SK-N-SH treated with all-trans-retinoic acid at 6 μM for 48 hours (cell line): ENCODE data around the gene CLCN6.

Experiments
- ATAC-seq: fragments of 200-7000 bp; cut with Tn5 transposase; 3 replicates; pipeline ENCODE4 v1.9.1; 2020; ENCODE audit warnings: mild to moderate bottlenecking, moderate library complexity
- ARNTL ChIP-seq: fragments of 450-650 bp; formaldehyde crosslinking; IDR thresholded peaks from 2 replicates; pipeline ENCODE4 v1.5.0; 2020; ENCODE audit warnings: low read depth, mild to moderate bottlenecking, moderate library complexity, borderline replicate concordance
- BACH2 ChIP-seq: fragments of 250-450 bp; sonication (Bioruptor Pico); IDR thresholded peaks from 2 replicates; pipeline ENCODE4 v1.9.0; 2021; ENCODE audit warnings: mild to moderate bottlenecking, borderline replicate concordance
- CSDC2 ChIP-seq: fragments of 250-450 bp; sonication (Bioruptor Pico); IDR thresholded peaks from 2 replicates; pipeline ENCODE4 v1.5.0; 2020; ENCODE audit warnings: mild to moderate bottlenecking, moderate library complexity
- CSRNP3 ChIP-seq: fragments of 250-450 bp; sonication (Bioruptor Pico); IDR thresholded peaks from 2 replicates; pipeline ENCODE4 v1.5.1; 2021; ENCODE audit warnings: mild to moderate bottlenecking, moderate library complexity
- ESRRG ChIP-seq: fragments of 250-450 bp; sonication (Bioruptor Pico); IDR thresholded peaks from 2 replicates; pipeline ENCODE4 v1.6.1; 2021; ENCODE audit warnings: mild to moderate bottlenecking
- GLIS3 ChIP-seq: fragments of 250-450 bp; sonication (Bioruptor Pico); IDR thresholded peaks from 2 replicates; pipeline ENCODE4 v1.5.0; 2020; ENCODE audit warnings: mild to moderate bottlenecking, moderate library complexity
- ISL1 ChIP-seq: fragments of 250-450 bp; sonication (Bioruptor Pico); IDR thresholded peaks from 2 replicates; pipeline ENCODE4 v2.1.2; 2022; ENCODE audit warnings: mild to moderate bottlenecking, moderate library complexity
- OSR1 ChIP-seq: fragments of 250-450 bp; sonication (Bioruptor Pico); IDR thresholded peaks from 2 replicates; pipeline ENCODE4 v1.8.0; 2022; ENCODE audit warnings: moderate library complexity, mild to moderate bottlenecking, inconsistent platforms
- PPARA ChIP-seq: fragments of 250-450 bp; sonication (Bioruptor Pico); IDR thresholded peaks from 2 replicates; pipeline ENCODE4 v1.5.0; 2020; ENCODE audit warnings: mild to moderate bottlenecking, borderline replicate concordance
- RARB ChIP-seq: fragments of 250-450 bp; sonication (Bioruptor Pico); IDR thresholded peaks from 2 replicates; pipeline ENCODE4 v1.8.0; 2021; ENCODE audit warnings: mild to moderate bottlenecking, moderate library complexity
- SNAI2 ChIP-seq: fragments of 250-450 bp; sonication (Bioruptor Pico); IDR thresholded peaks from 2 replicates; pipeline ENCODE4 v1.5.0; 2020; ENCODE audit warnings: mild to moderate bottlenecking, moderate library complexity
- TCF4 ChIP-seq: fragments of 250-450 bp; sonication (Bioruptor Pico); IDR thresholded peaks from 2 replicates; pipeline ENCODE4 v1.8.0; 2021; ENCODE audit warnings: mild to moderate bottlenecking, moderate library complexity, borderline replicate concordance
- TOX ChIP-seq: fragments of 250-450 bp; sonication (Bioruptor Pico); IDR thresholded peaks from 2 replicates; pipeline ENCODE4 v1.8.0; 2021; ENCODE audit warnings: mild to moderate bottlenecking, moderate library complexity, borderline replicate concordance
- ZFP3 ChIP-seq: fragments of 250-450 bp; sonication (Bioruptor Pico); IDR thresholded peaks from 2 replicates; pipeline ENCODE4 v1.5.0; 2020; ENCODE audit warnings: mild to moderate bottlenecking, moderate library complexity
- ZFP30 ChIP-seq: fragments of 450-650 bp; formaldehyde crosslinking; IDR thresholded peaks from 2 replicates; pipeline ENCODE4 v1.5.0; 2022; ENCODE audit warnings: mild to moderate bottlenecking, moderate library complexity
- ZNF70 ChIP-seq: fragments of 450-650 bp; formaldehyde crosslinking; IDR thresholded peaks from 2 replicates; pipeline ENCODE4 v1.5.0; 2020; ENCODE audit warnings: mild to moderate bottlenecking, moderate library complexity
- ZNF8 ChIP-seq: fragments of 450-650 bp; formaldehyde crosslinking; IDR thresholded peaks from 2 replicates; pipeline ENCODE4 v1.5.0; 2020; ENCODE audit warnings: mild to moderate bottlenecking, moderate library complexity
- TF ChIP-seq, protein P1 (sequence below): fragments of 250-450 bp; sonication (Bioruptor Pico); IDR thresholded peaks from 2 replicates; pipeline ENCODE4 v1.8.0; 2021; ENCODE audit warnings: low read depth, mild to moderate bottlenecking, moderate library complexity, borderline replicate concordance
- TF ChIP-seq, protein P2 (sequence below): fragments of 250-450 bp; sonication (Bioruptor Pico); IDR thresholded peaks from 2 replicates; pipeline ENCODE4 v1.8.0; 2020; ENCODE audit warnings: mild to moderate bottlenecking, moderate library complexity, borderline replicate concordance
- TF ChIP-seq, protein P3 (sequence below): fragments of 250-450 bp; sonication (Bioruptor Pico); IDR thresholded peaks from 2 replicates; pipeline ENCODE4 v1.5.0; 2020; ENCODE audit warnings: mild to moderate bottlenecking, moderate library complexity

CLCN6 gene

DNA sequence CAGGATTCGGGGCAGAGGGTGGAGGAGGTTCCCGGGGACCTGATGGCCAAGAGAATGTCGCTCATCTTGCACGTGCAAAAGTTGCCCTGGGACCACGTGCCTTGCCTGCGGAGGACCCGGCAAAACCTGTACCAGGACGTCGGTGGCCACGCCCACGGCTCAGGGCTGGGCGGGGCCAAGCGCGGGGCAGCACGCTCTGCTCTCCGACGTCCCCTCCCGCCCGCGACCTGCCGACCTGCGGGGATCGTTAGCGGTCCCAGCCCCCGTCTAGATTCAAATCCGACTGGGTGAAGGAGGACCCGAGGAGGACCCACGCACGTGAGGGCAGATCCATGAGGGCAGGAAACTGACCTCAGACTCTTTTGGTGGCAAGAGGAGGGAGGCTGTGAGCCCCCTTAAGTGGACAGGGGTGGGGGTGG, 44.0 kb upstream of the CLCN6 start, which contains the start of gene C1orf167 (continued):
- TF ChIP-seq, protein P1, sequence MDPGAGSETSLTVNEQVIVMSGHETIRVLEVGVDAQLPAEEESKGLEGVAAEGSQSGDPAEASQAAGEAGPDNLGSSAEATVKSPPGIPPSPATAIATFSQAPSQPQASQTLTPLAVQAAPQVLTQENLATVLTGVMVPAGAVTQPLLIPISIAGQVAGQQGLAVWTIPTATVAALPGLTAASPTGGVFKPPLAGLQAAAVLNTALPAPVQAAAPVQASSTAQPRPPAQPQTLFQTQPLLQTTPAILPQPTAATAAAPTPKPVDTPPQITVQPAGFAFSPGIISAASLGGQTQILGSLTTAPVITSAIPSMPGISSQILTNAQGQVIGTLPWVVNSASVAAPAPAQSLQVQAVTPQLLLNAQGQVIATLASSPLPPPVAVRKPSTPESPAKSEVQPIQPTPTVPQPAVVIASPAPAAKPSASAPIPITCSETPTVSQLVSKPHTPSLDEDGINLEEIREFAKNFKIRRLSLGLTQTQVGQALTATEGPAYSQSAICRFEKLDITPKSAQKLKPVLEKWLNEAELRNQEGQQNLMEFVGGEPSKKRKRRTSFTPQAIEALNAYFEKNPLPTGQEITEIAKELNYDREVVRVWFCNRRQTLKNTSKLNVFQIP (CRISPR knock-in tag) = no peak

DNA sequence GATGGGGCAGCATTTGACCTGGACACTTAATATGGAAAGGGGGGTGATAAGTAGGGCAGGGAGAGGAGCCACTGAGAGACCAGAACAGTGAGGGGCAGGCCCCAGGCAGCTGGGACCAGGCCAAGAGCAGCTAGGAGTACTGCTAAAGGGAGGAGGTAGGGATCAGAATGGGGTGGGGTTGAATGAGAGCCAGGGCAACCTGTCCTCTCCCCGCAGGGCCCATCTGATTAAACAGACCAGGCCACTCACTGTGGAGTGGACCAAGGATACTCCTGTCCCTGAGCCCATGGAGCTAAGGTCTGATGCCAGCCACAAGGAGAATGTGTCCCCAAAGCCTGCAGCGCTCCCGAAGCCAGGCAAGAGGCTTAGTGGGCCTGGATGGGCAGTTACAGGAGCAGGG, 41.9 kb upstream of the CLCN6 start:
- ATAC-seq = no peak; the same call in 2 of the 3 replicates

GRCh38 chr1:11764519-11764918, 41.5 kb upstream of the CLCN6 start:
- ATAC-seq = no peak

More for the DNA sequence above, 41.9 kb upstream of the CLCN6 start:
- TF ChIP-seq BACH2 (CRISPR knock-in tag) = no peak
- no peak for TF ChIP-seq PPARA

DNA sequence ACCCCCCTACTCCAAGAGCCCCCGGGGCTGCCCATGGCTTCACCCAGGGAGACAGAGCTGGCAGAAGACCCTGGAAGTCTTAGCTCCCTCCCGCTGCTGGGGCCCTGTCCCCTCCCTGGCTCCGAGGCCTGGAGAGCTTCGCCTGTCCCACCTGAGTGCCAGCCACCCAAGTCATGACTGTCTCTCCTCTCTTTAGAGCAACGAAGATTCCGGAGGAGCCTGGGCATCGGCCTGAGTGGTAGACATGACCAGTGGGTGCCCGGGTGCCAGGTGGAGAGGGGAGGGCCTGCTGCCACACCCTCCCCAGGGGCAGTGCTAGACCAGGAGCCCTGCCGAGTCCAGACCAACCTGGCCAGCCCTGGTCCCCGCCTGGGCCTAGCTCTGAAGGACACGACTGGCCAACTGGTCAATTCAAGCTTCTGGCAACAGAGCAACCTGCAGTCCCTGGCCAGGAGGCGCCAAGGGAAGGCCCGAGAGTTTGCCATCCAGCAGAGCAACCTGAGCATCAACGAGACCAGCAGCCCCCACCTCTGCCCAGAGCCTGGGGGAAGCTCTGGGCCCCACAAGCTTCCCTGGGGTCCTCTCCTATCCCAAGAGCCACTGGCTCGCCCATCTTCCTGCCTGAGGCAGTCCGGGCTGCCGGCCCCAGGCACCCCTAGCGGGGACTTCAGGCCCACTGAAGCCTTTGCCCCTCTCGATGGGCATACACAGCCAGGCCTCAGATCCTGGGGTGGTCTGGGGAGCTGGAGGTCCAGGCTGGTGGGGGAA, 40.1 kb upstream of the CLCN6 start:
- no peak for ATAC-seq
- TF ChIP-seq ZFP3 (CRISPR knock-in tag) (no peak), CSRNP3 (CRISPR knock-in tag) (no peak), ESRRG (CRISPR knock-in tag) (no peak), PPARA (no peak), OSR1 (CRISPR knock-in tag) (no peak)
- TF ChIP-seq, protein P1 (CRISPR knock-in tag) = no peak

More at GRCh38 chr1:11764519-11764918, 41.5 kb upstream of the CLCN6 start:
- TF ChIP-seq ZNF8 (CRISPR knock-in tag) (no peak), TCF4 (CRISPR knock-in tag) (no peak), SNAI2 (CRISPR knock-in tag) (no peak), PPARA (no peak), CSDC2 (no peak), RARB (CRISPR knock-in tag) (no peak), ISL1 (CRISPR knock-in tag) (no peak), ZFP30 (CRISPR knock-in tag) (no peak), GLIS3 (no peak)

DNA sequence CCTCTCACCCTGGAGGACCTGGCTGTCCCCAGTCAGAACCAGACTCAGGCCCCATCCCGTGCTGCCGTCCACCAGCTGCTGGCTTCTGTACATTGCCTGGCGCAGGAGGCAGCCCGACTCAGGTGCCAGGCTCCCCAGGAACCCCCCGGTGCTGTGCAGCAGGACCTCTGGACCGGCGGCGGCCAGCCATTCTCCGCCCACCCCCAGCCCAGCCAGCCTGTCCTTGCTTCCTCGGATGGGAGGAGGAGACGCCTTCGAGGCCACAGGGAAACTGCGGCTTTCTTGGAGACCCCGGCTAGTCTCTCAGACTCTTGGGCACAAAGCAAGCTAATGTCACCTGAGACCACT, 39.6 kb upstream of the CLCN6 start:
- TF ChIP-seq SNAI2 (CRISPR knock-in tag) (no peak), RARB (CRISPR knock-in tag) (no peak), GLIS3 (no peak), ARNTL (CRISPR knock-in tag) (no peak), ZFP30 (CRISPR knock-in tag) (no peak), ZNF8 (CRISPR knock-in tag) (no peak), ESRRG (CRISPR knock-in tag) (no peak), TOX (CRISPR knock-in tag) (no peak), OSR1 (CRISPR knock-in tag) (no peak), ISL1 (CRISPR knock-in tag) (no peak), TCF4 (CRISPR knock-in tag) (no peak), CSDC2 (no peak), ZNF70 (CRISPR knock-in tag) (no peak), PPARA (no peak), BACH2 (CRISPR knock-in tag) (no peak)
- TF ChIP-seq, protein P2, sequence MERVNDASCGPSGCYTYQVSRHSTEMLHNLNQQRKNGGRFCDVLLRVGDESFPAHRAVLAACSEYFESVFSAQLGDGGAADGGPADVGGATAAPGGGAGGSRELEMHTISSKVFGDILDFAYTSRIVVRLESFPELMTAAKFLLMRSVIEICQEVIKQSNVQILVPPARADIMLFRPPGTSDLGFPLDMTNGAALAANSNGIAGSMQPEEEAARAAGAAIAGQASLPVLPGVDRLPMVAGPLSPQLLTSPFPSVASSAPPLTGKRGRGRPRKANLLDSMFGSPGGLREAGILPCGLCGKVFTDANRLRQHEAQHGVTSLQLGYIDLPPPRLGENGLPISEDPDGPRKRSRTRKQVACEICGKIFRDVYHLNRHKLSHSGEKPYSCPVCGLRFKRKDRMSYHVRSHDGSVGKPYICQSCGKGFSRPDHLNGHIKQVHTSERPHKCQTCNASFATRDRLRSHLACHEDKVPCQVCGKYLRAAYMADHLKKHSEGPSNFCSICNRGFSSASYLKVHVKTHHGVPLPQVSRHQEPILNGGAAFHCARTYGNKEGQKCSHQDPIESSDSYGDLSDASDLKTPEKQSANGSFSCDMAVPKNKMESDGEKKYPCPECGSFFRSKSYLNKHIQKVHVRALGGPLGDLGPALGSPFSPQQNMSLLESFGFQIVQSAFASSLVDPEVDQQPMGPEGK (CRISPR knock-in tag) = no peak
- TF ChIP-seq, protein P3, sequence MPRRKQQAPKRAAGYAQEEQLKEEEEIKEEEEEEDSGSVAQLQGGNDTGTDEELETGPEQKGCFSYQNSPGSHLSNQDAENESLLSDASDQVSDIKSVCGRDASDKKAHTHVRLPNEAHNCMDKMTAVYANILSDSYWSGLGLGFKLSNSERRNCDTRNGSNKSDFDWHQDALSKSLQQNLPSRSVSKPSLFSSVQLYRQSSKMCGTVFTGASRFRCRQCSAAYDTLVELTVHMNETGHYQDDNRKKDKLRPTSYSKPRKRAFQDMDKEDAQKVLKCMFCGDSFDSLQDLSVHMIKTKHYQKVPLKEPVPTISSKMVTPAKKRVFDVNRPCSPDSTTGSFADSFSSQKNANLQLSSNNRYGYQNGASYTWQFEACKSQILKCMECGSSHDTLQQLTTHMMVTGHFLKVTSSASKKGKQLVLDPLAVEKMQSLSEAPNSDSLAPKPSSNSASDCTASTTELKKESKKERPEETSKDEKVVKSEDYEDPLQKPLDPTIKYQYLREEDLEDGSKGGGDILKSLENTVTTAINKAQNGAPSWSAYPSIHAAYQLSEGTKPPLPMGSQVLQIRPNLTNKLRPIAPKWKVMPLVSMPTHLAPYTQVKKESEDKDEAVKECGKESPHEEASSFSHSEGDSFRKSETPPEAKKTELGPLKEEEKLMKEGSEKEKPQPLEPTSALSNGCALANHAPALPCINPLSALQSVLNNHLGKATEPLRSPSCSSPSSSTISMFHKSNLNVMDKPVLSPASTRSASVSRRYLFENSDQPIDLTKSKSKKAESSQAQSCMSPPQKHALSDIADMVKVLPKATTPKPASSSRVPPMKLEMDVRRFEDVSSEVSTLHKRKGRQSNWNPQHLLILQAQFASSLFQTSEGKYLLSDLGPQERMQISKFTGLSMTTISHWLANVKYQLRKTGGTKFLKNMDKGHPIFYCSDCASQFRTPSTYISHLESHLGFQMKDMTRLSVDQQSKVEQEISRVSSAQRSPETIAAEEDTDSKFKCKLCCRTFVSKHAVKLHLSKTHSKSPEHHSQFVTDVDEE (CRISPR knock-in tag) = no peak
- ATAC-seq = no peak
